MCF 10A (cell line): Measurements from ENCODE around the gene NOL4L. TPM values are rescaled to one million over a fixed set of nuclear protein-coding genes. Genes with fewer than 3 reads are reported as not detected.

ENCODE experiments used
- BruUV-seq: library from RNA; stranded (reverse); fragments of 400-500 nt; replicated peaks from 2 replicates; lab custom pipeline; 2021; lab: Mats Ljungman, UMichigan
- CTCF ChIA-PET: fragments of 300-600 bp; sonication (Branson Sonifier 250); formaldehyde crosslinking; extraction: SDS; loops from one replicate; lab custom pipeline; 2021; ENCODE audit warnings: antibody characterized with exemption, inconsistent platforms; lab: Yijun Ruan, JAX
- POLR2A ChIA-PET: fragments of 300-600, 350-650 bp; sonication (Branson Sonifier 250); formaldehyde crosslinking; extraction: SDS; loops from one replicate; lab custom pipeline; 2020; ENCODE audit warnings: antibody characterized with exemption, inconsistent platforms; lab: Yijun Ruan, JAX
- DNase-seq: peaks from one replicate; pipeline ENCODE4 v3.0.0-alpha.2; 2018; ENCODE audit not compliant: unreplicated experiment
- H3K27ac Mint-ChIP-seq: one replicate; pipeline ENCODE4 v1.8.0; 2022; ENCODE audit warnings: mild to moderate bottlenecking, low read depth, mixed read lengths; ENCODE audit not compliant: unreplicated experiment
- H3K27me3 Mint-ChIP-seq: one replicate; pipeline ENCODE4 v1.8.0; 2022; ENCODE audit warnings: mixed read lengths; ENCODE audit not compliant: insufficient read depth, unreplicated experiment
- H3K36me3 Mint-ChIP-seq: one replicate; pipeline ENCODE4 v1.8.0; 2022; ENCODE audit warnings: mild to moderate bottlenecking, moderate library complexity, mixed read lengths; ENCODE audit not compliant: insufficient read depth, unreplicated experiment
- H3K4me1 Mint-ChIP-seq: one replicate; pipeline ENCODE4 v1.8.0; 2022; ENCODE audit warnings: mixed read lengths; ENCODE audit not compliant: insufficient read depth, unreplicated experiment
- H3K4me3 Mint-ChIP-seq: one replicate; pipeline ENCODE4 v1.8.0; 2022; ENCODE audit warnings: mild to moderate bottlenecking, moderate library complexity, mixed read lengths; ENCODE audit not compliant: unreplicated experiment
- H3K9me3 Mint-ChIP-seq: one replicate; pipeline ENCODE4 v1.8.0; 2022; ENCODE audit warnings: mixed read lengths; ENCODE audit not compliant: unreplicated experiment
- CTCF ChIP-seq: fragments of 200-600 bp; IDR thresholded peaks from one replicate; pipeline ENCODE4 v1.8.0; 2022; ENCODE audit warnings: antibody characterized with exemption, mild to moderate bottlenecking; ENCODE audit not compliant: unreplicated experiment
- intact Hi-C: fragments of 100-400 bp; cut with micrococcal nuclease; formaldehyde crosslinking; loops from 2 replicates; pipeline ENCODE4 v1.14.1; 2022
- total RNA-seq: library from RNA; stranded (reverse); gene quantifications from 2 replicates; pipeline ENCODE4 v1.2.3, GENCODE V29; 2022

NOL4L gene
- total RNA-seq, 1 experiment from 2014 or later, result 3.3 TPM

- no peak for TF ChIP-seq CTCF
- Mint-ChIP-seq H3K9me3 (no peaks in the 10 kb centered on the region), H3K4me3 (no peak overlapping the region), H3K4me1 (no peaks in the 10 kb centered on the region), H3K27me3 (no peaks in the 10 kb centered on the region), H3K27ac (no peak overlapping the region), H3K36me3 (no peaks in the 10 kb centered on the region)
- intact Hi-C loops, result no loop called here
- BruUV-seq, result no TSS peak
- POLR2A ChIA-PET, result no interaction called here
- CTCF ChIA-PET, result interaction anchor here (0.6 kb wide), 1 partner anchor 82 kb away, joined by 3 read pairs; no protein-coding TSS in a partner anchor
- DNase-seq, result no peak
These were observed 21.0 kb upstream of the NOL4L start for GRCh38 chr20:32606107-32606506.

GRCh38 chr20:32605167-32605656, 20.1 kb upstream of the NOL4L start:
- intact Hi-C loops, result no loop called here
- TF ChIP-seq CTCF, result no peak
- no peaks in the 10 kb centered on the region for H3K4me1 Mint-ChIP-seq
- ChIA-PET POLR2A (no interaction called here), CTCF (no interaction called here)
- no TSS peak for BruUV-seq
- H3K9me3 Mint-ChIP-seq, result no peaks in the 10 kb centered on the region
- no peaks in the 10 kb centered on the region for H3K36me3 Mint-ChIP-seq
- no peak overlapping the region for H3K27ac Mint-ChIP-seq
- no peaks in the 10 kb centered on the region for H3K27me3 Mint-ChIP-seq
- no peak for DNase-seq
- H3K4me3 Mint-ChIP-seq, result no peak overlapping the region

- Mint-ChIP-seq H3K4me1 (no peaks in the 10 kb centered on the region), H3K36me3 (no peaks in the 10 kb centered on the region), H3K9me3 (no peaks in the 10 kb centered on the region), H3K27ac (no peak overlapping the region), H3K27me3 (no peaks in the 10 kb centered on the region), H3K4me3 (no peak overlapping the region)
- no TSS peak for BruUV-seq
- CTCF ChIA-PET, result interaction anchor here (0.6 kb wide), 1 partner anchor 1234 kb away, joined by 3 read pairs; no protein-coding TSS in a partner anchor
- intact Hi-C loops, result no loop called here
- POLR2A ChIA-PET, result interaction anchor here (0.7 kb wide), 1 partner anchor 117 kb away, joined by 3 read pairs; no protein-coding TSS in a partner anchor
- no peak for TF ChIP-seq CTCF
- DNase-seq, result no peak
These were observed 18.1 kb upstream of the NOL4L start for GRCh38 chr20:32603046-32603726.

- H3K4me3 Mint-ChIP-seq, result no peak overlapping the region
- no peaks in the 10 kb centered on the region for H3K27me3 Mint-ChIP-seq
- CTCF ChIA-PET, result no interaction called here
- no peaks in the 10 kb centered on the region for H3K36me3 Mint-ChIP-seq
- BruUV-seq, result no TSS peak
- intact Hi-C loops, result no loop called here
- no peaks in the 10 kb centered on the region for H3K4me1 Mint-ChIP-seq
- POLR2A ChIA-PET, result no interaction called here
- no peak for TF ChIP-seq CTCF
- DNase-seq, result no peak
- H3K27ac Mint-ChIP-seq, result no peak overlapping the region
- H3K9me3 Mint-ChIP-seq, result no peaks in the 10 kb centered on the region
These were observed 17.1 kb upstream of the NOL4L start for GRCh38 chr20:32602273-32602672.
